GM12878 (cell line): Measurements from ENCODE around the gene GDF15. TPM values are rescaled to one million over a fixed set of nuclear protein-coding genes. Genes with fewer than 3 reads are reported as not detected.
A peak's percentile ranks its signal among the peaks of the same experiment; 100 is the strongest.

Source experiments
- ATAC-seq: fragments of 200-7000 bp; cut with Tn5 transposase; 3 replicates; pipeline ENCODE4 v1.9.1; 2020; ENCODE audit warnings: mild to moderate bottlenecking, moderate library complexity
- BruUV-seq: library from RNA; stranded (reverse); fragments of 400-500 nt; replicated peaks from 2 replicates; lab custom pipeline; 2021; lab: Mats Ljungman, UMichigan
- CTCF ChIA-PET: fragments of 300-600 bp; sonication (Branson Sonifier 250); formaldehyde crosslinking; extraction: SDS; loops from one replicate; lab custom pipeline; 2021; ENCODE audit warnings: inconsistent platforms; lab: Yijun Ruan, JAX
- POLR2A ChIA-PET: fragments of 350-600 bp; formaldehyde crosslinking; extraction: SDS; loops from one replicate; lab custom pipeline; 2021; ENCODE audit warnings: inconsistent platforms; lab: Charles Lee
- RAD21 ChIA-PET: fragments of 300-600 bp; sonication (Branson Sonifier 250); formaldehyde crosslinking; loops from one replicate; lab custom pipeline; 2023; ENCODE audit warnings: antibody characterized with exemption; ENCODE audit not compliant: unreplicated experiment; lab: Charles Lee
- SMC1A ChIA-PET: fragments of 300-600 bp; sonication (Branson Sonifier 250); formaldehyde crosslinking; loops from one replicate; lab custom pipeline; 2023; ENCODE audit not compliant: unreplicated experiment, uncharacterized antibody; lab: Charles Lee
- DNase-seq: peaks from one replicate; pipeline ENCODE4 v3.0.0-alpha.2; 2011; ENCODE audit warnings: low read depth, low spot score
- FAIRE-seq: peaks from 3 replicates; lab custom pipeline; 2011; peaks lifted over from hg19 to GRCh38; lab: Jason Lieb, UNC
- H2AFZ ChIP-seq: 2 replicates; pipeline ENCODE4 v1.6.0; 2011; ENCODE audit warnings: low read depth, low read length, control low read depth; ENCODE audit not compliant: control insufficient read depth
- H3K27ac ChIP-seq: 2 replicates; pipeline ENCODE4 v1.5.1; 2011; ENCODE audit warnings: control low read depth; ENCODE audit not compliant: control insufficient read depth, insufficient read depth
- H3K27me3 ChIP-seq, 2 experiments: replicated peaks in 1 of 2; 2 replicates each; pipeline versions ENCODE4 v1.6.0 to v1.6.1; 2011; ENCODE audit warnings: low read length in 1 of 2; ENCODE audit not compliant: control insufficient read depth in 2 of 2, insufficient read depth in 2 of 2
- H3K36me3 ChIP-seq, 2 experiments: 2 replicates each; pipeline ENCODE4 v1.5.1; 2011; ENCODE audit warnings: low read length in 1 of 2; ENCODE audit not compliant: control insufficient read depth in 2 of 2, insufficient read depth in 2 of 2
- H3K4me1 ChIP-seq: 2 replicates; pipeline ENCODE4 v1.6.1; 2011; ENCODE audit warnings: mild to moderate bottlenecking, low read length, moderate library complexity, mixed read lengths; ENCODE audit not compliant: control insufficient read depth, insufficient read depth
- H3K4me2 ChIP-seq: 2 replicates; pipeline ENCODE4 v1.6.0; 2011; ENCODE audit warnings: control low read depth; ENCODE audit not compliant: control insufficient read depth, insufficient read depth
- H3K4me3 ChIP-seq: fragments of 200-600 bp; sonication (generic); 2 replicates; pipeline ENCODE4 v1.5.1; 2016
- H3K79me2 ChIP-seq: 2 replicates; pipeline ENCODE4 v1.6.0; 2011; ENCODE audit warnings: low read length; ENCODE audit not compliant: control insufficient read depth, insufficient read depth
- H3K9ac ChIP-seq: 2 replicates; pipeline ENCODE4 v1.8.0; 2011; ENCODE audit warnings: low read length, control low read depth, mixed read lengths; ENCODE audit not compliant: control insufficient read depth, insufficient read depth
- H3K9me3 ChIP-seq: replicated peaks from 3 replicates; pipeline ENCODE4 v1.5.1; 2011; ENCODE audit warnings: mild to moderate bottlenecking, low read length; ENCODE audit not compliant: control insufficient read depth, insufficient read depth
- H4K20me1 ChIP-seq: 2 replicates; pipeline ENCODE4 v1.6.0; 2011; ENCODE audit not compliant: control insufficient read depth, insufficient read depth
- BRCA1 ChIP-seq: IDR thresholded peaks from 2 replicates; pipeline ENCODE4 v1.6.1; 2011; ENCODE audit warnings: low read depth, low read length, improper control_type of control experiment
- CEBPB ChIP-seq, 2 experiments: fragments of 150-350 bp in 1 of 2; IDR thresholded peaks; 2 replicates each; pipeline ENCODE4 v1.6.1; 2012 to 2014; ENCODE audit warnings: low read depth in 2 of 2, low read length in 2 of 2, borderline replicate concordance in 1 of 2, inconsistent platforms in 1 of 2
- CTCF ChIP-seq, 3 experiments: IDR thresholded peaks in 2 of 3; conservative IDR thresholded peaks in 1 of 3; 2 replicates each; pipeline ENCODE4 v1.5.1; 2011; ENCODE audit warnings: low read depth in 3 of 3, low read length in 3 of 3, mild to moderate bottlenecking in 3 of 3, control low read depth in 2 of 3, moderate library complexity in 2 of 3, inconsistent platforms in 1 of 3, mixed read lengths in 1 of 3; ENCODE audit not compliant: control insufficient read depth in 2 of 3, insufficient read depth in 1 of 3; ENCODE audit errors: extremely low read depth in 1 of 3
- KLF5 ChIP-seq: fragments of 450-650 bp; IDR thresholded peaks from 2 replicates; pipeline ENCODE4 v1.6.1; 2014; ENCODE audit warnings: mild to moderate bottlenecking; ENCODE audit not compliant: partially characterized antibody
- MTA3 ChIP-seq: IDR thresholded peaks from 2 replicates; pipeline ENCODE4 v1.6.1; 2012; ENCODE audit warnings: low read length, inconsistent platforms, borderline replicate concordance
- RAD21 ChIP-seq: IDR thresholded peaks from 2 replicates; pipeline ENCODE4 v1.6.1; 2011; ENCODE audit warnings: mild to moderate bottlenecking, low read depth, low read length, moderate library complexity; ENCODE audit not compliant: insufficient read depth
- SMC3 ChIP-seq: IDR thresholded peaks from 2 replicates; pipeline ENCODE4 v1.6.1; 2011; ENCODE audit warnings: low read length, improper control_type of control experiment, borderline replicate concordance
- WGBS: methylation state at CpG from one replicate; pipeline ENCODE4 v1.1.6; 2016; ENCODE audit warnings: low lambda C conversion rate; ENCODE audit not compliant: insufficient replicate concordance, insufficient coverage; ENCODE audit errors: missing lambda C conversion rate; 5-methylcytosine and 5-hydroxymethylcytosine counted together
- in situ Hi-C: fragments of 300-500 bp; cut with MboI; formaldehyde crosslinking; loops from 9 replicates; pipeline ENCODE4 v1.14.3; 2018; ENCODE audit warnings: mixed read lengths
- intact Hi-C: fragments of 100-400 bp; cut with micrococcal nuclease; formaldehyde crosslinking; loops from one replicate; pipeline ENCODE4 v1.14.2; 2022; ENCODE audit not compliant: unreplicated experiment
- polyA plus RNA-seq, 11 experiments: library from polyadenylated mRNA; depleted of rRNA in 4 of 11; unstranded in 6 of 11; stranded (reverse) in 5 of 11; fragments of >200 nt; fragmentation: Nextera tagmentation in 4 of 11; fragmentation: Illumina TruSeq in 1 of 11; extraction: Ambion mirVana in 4 of 11; extraction: Trizol in 1 of 11; gene quantifications; 1 replicate in 1 of 11; 2 replicates in 10 of 11; pipeline versions ENCODE4 v1.2.1 to v1.2.3, GENCODE V29; 2011 to 2016; ENCODE audit warnings: inconsistent platforms in 2 of 11, missing spikeins in 2 of 11, low read depth in 1 of 11
- total RNA-seq, 4 experiments: library from RNA; depleted of rRNA in 3 of 4; stranded (reverse); fragments of >200 nt in 3 of 4; fragmentation: Illumina TruSeq in 1 of 4; extraction: Trizol in 1 of 4; gene quantifications; 2 replicates each; pipeline versions ENCODE4 v1.2.1 to v1.2.3, GENCODE V29; 2013 to 2021

Gene GDF15
- total and polyA plus RNA-seq, 10 of the 15 experiments (the other 5 are each of a cell fraction or from before 2014, with no cell fraction given), result 0.11 to 3.6 (median 1.6) TPM; not detected in 1

GRCh38 chr19:18338541-18338940 lies 47.4 kb upstream of the GDF15 start:
- BruUV-seq, result no TSS peak
- POLR2A ChIA-PET, result interaction anchor here (0.6 to 6.0 kb wide), 11 partner anchors 8 to 155 kb away, joined by 3 to 46 read pairs (median 4); partner anchors contain the start of gene JUND
- 94% methylated on average over 7 of the region's 9 CpGs for WGBS
- intact Hi-C loops (loop anchor here (2.0 kb wide), 1 partner anchor 70 kb away; no protein-coding TSS in a partner anchor), in situ Hi-C loops (no loop called here)
- Histone ChIP-seq H3K4me1 (peaks cover 14% of the 10 kb centered on the region), H3K79me2 (peaks cover 11% of the 10 kb centered on the region), H3K4me2 (no peak overlapping the region), H3K36me3 (no peaks in the 10 kb centered on the region), H3K9me3 (no peaks in the 10 kb centered on the region), H2AFZ (no peak overlapping the region), H3K4me3 (no peak overlapping the region), H3K27ac (no peak overlapping the region), H3K27me3 (no peaks in the 10 kb centered on the region), H4K20me1 (no peaks in the 10 kb centered on the region), H3K9ac (no peak overlapping the region)
- CTCF ChIA-PET, result interaction anchor here (0.9 to 3.3 kb wide), 11 partner anchors 10 to 113 kb away, joined by 3 to 56 read pairs (median 6); partner anchors contain the start of genes GDF15, JUND, LRRC25 and LSM4
- no peak for TF ChIP-seq KLF5
- no peak for TF ChIP-seq CEBPB (IDR thresholded peaks at IDR 0.05; ENCODE audit: borderline replicate concordance in 1 of 2, low read depth in 2 of 2, low read length in 2 of 2)
- TF ChIP-seq MTA3, result no peak
- RAD21 ChIA-PET, result interaction anchor here (0.6 to 3.1 kb wide), 8 partner anchors 10 to 100 kb away, joined by 3 to 31 read pairs (median 6); partner anchors contain the start of gene JUND
- DNase-seq (no peak), FAIRE-seq (no peak), ATAC-seq (no peak)
- SMC1A ChIA-PET, result interaction anchor here (0.6 to 3.8 kb wide), 8 partner anchors 9 to 315 kb away, joined by 3 to 42 read pairs (median 7); partner anchors contain the start of genes JUND and LSM4

GRCh38 chr19:18339723-18340122 lies 46.2 kb upstream of the GDF15 start:
- SMC1A ChIA-PET, result interaction anchor here (0.8 to 3.8 kb wide), 10 partner anchors 10 to 79 kb away, joined by 3 to 42 read pairs (median 6); partner anchors contain the start of genes JUND, LSM4 and SSBP4
- Histone ChIP-seq H3K79me2 (peaks cover 11% of the 10 kb centered on the region), H4K20me1 (no peaks in the 10 kb centered on the region), H3K4me1 (peaks cover 14% of the 10 kb centered on the region), H3K36me3 (peaks cover 0 to 3% of the 10 kb centered on the region in 2 experiments; a peak in 1 of 4 replicates), H3K27ac (no peak overlapping the region), H3K9me3 (no peaks in the 10 kb centered on the region), H3K4me3 (peak overlapping the region; percentile 79; the same call in 1 of the 2 replicates), H2AFZ (peak overlapping the region; percentile 32), H3K9ac (no peak overlapping the region), H3K27me3 (no peaks in the 10 kb centered on the region), H3K4me2 (peak overlapping the region; percentile 99)
- intact Hi-C loops, result loop anchor here (2.0 to 5.0 kb wide), 2 partner anchors 62 to 69 kb away; no protein-coding TSS in a partner anchor
- POLR2A ChIA-PET, result interaction anchor here (0.6 to 6.0 kb wide), 14 partner anchors 9 to 248 kb away, joined by 3 to 46 read pairs (median 4); partner anchors contain the start of genes JUND and SSBP4
- no TSS peak for BruUV-seq
- ATAC-seq, result peak; percentile 28
- FAIRE-seq, result no peak
- DNase-seq, result no peak
- TF ChIP-seq SMC3, result peak; percentile 29; the same call in 1 of the 2 replicates
- peak; percentile 26 for TF ChIP-seq RAD21
- peak; percentile 21 to 30 (median 27); a peak in 3 of 6 replicates for TF ChIP-seq CTCF (IDR thresholded peaks at IDR 0.05 in 2 of 3, conservative IDR thresholded peaks at IDR 0.05 in 1 of 3; ENCODE audit: control insufficient read depth in 2 of 3, extremely low read depth in 1 of 3, insufficient read depth in 1 of 3, low read depth in 3 of 3, low read length in 3 of 3)
- TF ChIP-seq BRCA1, result no peak
- CTCF ChIA-PET, result interaction anchor here (0.7 to 3.3 kb wide), 18 partner anchors 9 to 131 kb away, joined by 3 to 56 read pairs (median 4); partner anchors contain the start of genes GDF15, JUND, LRRC25 and LSM4
- RAD21 ChIA-PET, result interaction anchor here (0.6 to 3.1 kb wide), 10 partner anchors 11 to 136 kb away, joined by 3 to 31 read pairs (median 4); partner anchors contain the start of genes JUND, LSM4 and RAB3A
- in situ Hi-C loops, result loop anchor here (5.0 kb wide), 1 partner anchor 68 kb away; no protein-coding TSS in a partner anchor
- 58% methylated on average over 6 of the region's 6 CpGs for WGBS
